K562 (cell line): ENCODE data around the gene DDRGK1. TPM values are rescaled to one million over a fixed set of nuclear protein-coding genes. Genes with fewer than 3 reads are reported as not detected.

Experiments
- ATAC-seq: fragments of 200-7000 bp; cut with Tn5 transposase; 3 replicates; pipeline ENCODE4 v1.9.1; 2020; ENCODE audit warnings: moderate library complexity
- BruUV-seq: library from RNA; stranded (reverse); fragments of 400-500 nt; replicated peaks from 2 replicates; lab custom pipeline; 2021; lab: Mats Ljungman, UMichigan
- CTCF ChIA-PET: fragments of 300-600 bp; formaldehyde crosslinking; extraction: SDS; loops from one replicate; lab custom pipeline; 2021; ENCODE audit warnings: low intra/inter-chr PET ratio; lab: Yijun Ruan, JAX
- POLR2A ChIA-PET: fragments of 300-600, 350-650 bp; sonication (Branson Sonifier 250); formaldehyde crosslinking; extraction: SDS; loops from one replicate; lab custom pipeline; 2021; ENCODE audit warnings: antibody characterized with exemption, inconsistent platforms; lab: Yijun Ruan, JAX
- DNase-seq, 4 experiments: peaks; one replicate each; pipeline versions ENCODE4 v3.0.0 to v3.0.0-alpha.2; 2011 to 2018; ENCODE audit warnings: low spot score in 3 of 4, mixed read lengths in 3 of 4; ENCODE audit errors: extremely low read depth in 1 of 4
- FAIRE-seq: peaks from 2 replicates; lab custom pipeline; 2011; peaks lifted over from hg19 to GRCh38; lab: Jason Lieb, UNC
- H2AFZ ChIP-seq: 2 replicates; pipeline ENCODE4 v1.6.0; 2011; ENCODE audit warnings: low read depth, low read length, control low read depth, inconsistent platforms
- H3K27ac ChIP-seq: fragments of 200-600 bp; 3 replicates; pipeline ENCODE4 v1.8.0; 2011; ENCODE audit warnings: low read depth, mild to moderate bottlenecking, control low read depth, inconsistent platforms, low read length, moderate library complexity, mixed read lengths; ENCODE audit errors: extremely low read depth
- H3K27me3 ChIP-seq, 2 experiments: fragments of 300-600 bp in 1 of 2; 2 replicates in 1 of 2; 3 replicates in 1 of 2; pipeline versions ENCODE4 v1.6.0 to v1.8.0; 2011; ENCODE audit warnings: inconsistent platforms in 2 of 2, low read length in 2 of 2, mild to moderate bottlenecking in 1 of 2, mixed read lengths in 1 of 2, moderate library complexity in 1 of 2; ENCODE audit not compliant: control insufficient read depth in 2 of 2, insufficient read depth in 2 of 2
- H3K36me3 ChIP-seq: fragments of 300-600 bp; 3 replicates; pipeline ENCODE4 v1.8.0; 2011; ENCODE audit warnings: mild to moderate bottlenecking, low read length, inconsistent platforms; ENCODE audit not compliant: control insufficient read depth, insufficient read depth
- H3K4me1 ChIP-seq, 2 experiments: fragments of 200-600 bp in 1 of 2; replicated peaks in 1 of 2; 2 replicates in 1 of 2; 3 replicates in 1 of 2; pipeline versions ENCODE4 v1.5.1 to v1.8.0; 2011; ENCODE audit warnings: inconsistent platforms in 2 of 2, low read length in 2 of 2, mild to moderate bottlenecking in 1 of 2, mixed read lengths in 1 of 2, moderate library complexity in 1 of 2; ENCODE audit not compliant: control insufficient read depth in 2 of 2, insufficient read depth in 2 of 2
- H3K4me2 ChIP-seq: 2 replicates; pipeline ENCODE4 v1.6.1; 2011; ENCODE audit warnings: low read length, control low read depth, inconsistent platforms, mixed read lengths; ENCODE audit not compliant: insufficient read depth
- H3K4me3 ChIP-seq: fragments of 200-600 bp; sonication (generic), shearing (Covaris generic); 2 replicates; pipeline ENCODE4 v1.5.1; 2016; ENCODE audit warnings: control low read depth, inconsistent platforms
- H3K79me2 ChIP-seq: fragments of 200-600 bp; 3 replicates; pipeline ENCODE4 v1.8.0; 2011; ENCODE audit warnings: low read length, inconsistent platforms; ENCODE audit not compliant: control insufficient read depth, insufficient read depth
- H3K9ac ChIP-seq, 2 experiments: 2 replicates each; pipeline versions ENCODE4 v1.6.0 to v1.6.1; 2011; ENCODE audit warnings: low read depth in 2 of 2, low read length in 2 of 2, control low read depth in 1 of 2, inconsistent platforms in 1 of 2, mild to moderate bottlenecking in 1 of 2, mixed read lengths in 1 of 2; ENCODE audit not compliant: insufficient read depth in 1 of 2
- H3K9me1 ChIP-seq: one replicate; pipeline ENCODE4 v1.6.0; 2011; ENCODE audit warnings: inconsistent platforms, mild to moderate bottlenecking, low read length, moderate library complexity; ENCODE audit not compliant: control insufficient read depth, insufficient read depth
- H3K9me3 ChIP-seq: replicated peaks from 2 replicates; pipeline ENCODE4 v1.5.1; 2011; ENCODE audit warnings: low read depth, low read length, inconsistent platforms; ENCODE audit not compliant: control insufficient read depth, insufficient read depth
- H4K20me1 ChIP-seq: replicated peaks from 2 replicates; pipeline ENCODE4 v1.6.1; 2011; ENCODE audit warnings: low read length, inconsistent platforms, mixed read lengths; ENCODE audit not compliant: control insufficient read depth, insufficient read depth
- CBX2 ChIP-seq: fragments of 200-600 bp; sonication (generic); IDR thresholded peaks from one replicate; pipeline ENCODE4 v1.6.1; 2012; ENCODE audit warnings: mild to moderate bottlenecking, low read length, inconsistent platforms; ENCODE audit not compliant: insufficient read depth, poor library complexity, severe bottlenecking
- CBX5 ChIP-seq: IDR thresholded peaks from 2 replicates; pipeline ENCODE4 v1.6.1; 2014; ENCODE audit warnings: low read depth, borderline replicate concordance
- ESRRB ChIP-seq: fragments of 250-450 bp; sonication (Bioruptor Pico); IDR thresholded peaks from 2 replicates; pipeline ENCODE4 v1.5.0; 2020; ENCODE audit warnings: mild to moderate bottlenecking, moderate library complexity, borderline replicate concordance
- GATA2 ChIP-seq: sonication (generic); formaldehyde crosslinking; IDR thresholded peaks from 2 replicates; pipeline ENCODE4 v1.4.0; 2020; ENCODE audit warnings: mild to moderate bottlenecking, missing genetic modification reagents
- HMG20B ChIP-seq: fragments of 250-450 bp; sonication (Bioruptor Pico); IDR thresholded peaks from 2 replicates; pipeline ENCODE4 v1.5.0; 2021; ENCODE audit warnings: mild to moderate bottlenecking
- MCM2 ChIP-seq: fragments of 450-650 bp; IDR thresholded peaks from 2 replicates; pipeline ENCODE4 v1.6.1; 2017; ENCODE audit warnings: low read depth, mild to moderate bottlenecking
- MCM7 ChIP-seq, 2 experiments: fragments of 450-650 bp; IDR thresholded peaks; 2 replicates each; pipeline ENCODE4 v1.6.1; 2016 to 2018
- NFRKB ChIP-seq: fragments of 450-650 bp; IDR thresholded peaks from 2 replicates; pipeline ENCODE4 v1.6.1; 2016; ENCODE audit warnings: low read depth
- PCBP1 ChIP-seq: fragments of 200-400 bp; formaldehyde crosslinking; IDR thresholded peaks from 2 replicates; pipeline ENCODE4 v1.6.1; 2018; ENCODE audit warnings: mild to moderate bottlenecking, low read depth, low read length; ENCODE audit not compliant: poor library complexity, severe bottlenecking
- POLR2AphosphoS2 ChIP-seq: IDR thresholded peaks from 2 replicates; pipeline ENCODE4 v1.6.1; 2012; ENCODE audit warnings: low read length, improper control_type of control experiment
- PPARD ChIP-seq: fragments of 250-450 bp; sonication (Bioruptor Pico); IDR thresholded peaks from 2 replicates; pipeline ENCODE4 v1.8.0; 2022; ENCODE audit warnings: inconsistent platforms, mild to moderate bottlenecking, moderate library complexity
- PTBP1 ChIP-seq: fragments of 200-400 bp; formaldehyde crosslinking; IDR thresholded peaks from 2 replicates; pipeline ENCODE4 v1.6.1; 2017; ENCODE audit warnings: low read depth, low read length
- STAT5B ChIP-seq: fragments of 250-450 bp; sonication (Bioruptor Pico); IDR thresholded peaks from 2 replicates; pipeline ENCODE4 v1.8.0; 2021; ENCODE audit warnings: mild to moderate bottlenecking, inconsistent platforms
- ZNF347 ChIP-seq: fragments of 450-650 bp; formaldehyde crosslinking; IDR thresholded peaks from 2 replicates; pipeline ENCODE4 v1.4.0; 2020; ENCODE audit warnings: low read depth, mild to moderate bottlenecking, moderate library complexity
- ZSCAN29 ChIP-seq: fragments of 450-650 bp; IDR thresholded peaks from 2 replicates; pipeline ENCODE4 v1.6.1; 2017
- WGBS: fragments of 100-300 bp; shearing (Covaris generic); methylation state at CpG from one replicate; pipeline ENCODE4 v1.1.6; 2016; ENCODE audit warnings: low coverage, mixed read lengths; ENCODE audit not compliant: insufficient coverage; ENCODE audit errors: missing lambda C conversion rate; 5-methylcytosine and 5-hydroxymethylcytosine counted together
- in situ Hi-C: fragments of 300-500 bp; cut with MboI; formaldehyde crosslinking; loops from 4 replicates; pipeline ENCODE4 v1.15.0; 2018; ENCODE audit warnings: inconsistent platforms, mixed read lengths
- intact Hi-C: fragments of 100-400 bp; cut with micrococcal nuclease; formaldehyde crosslinking; loops from 2 replicates; pipeline ENCODE4 v1.14.2; 2022
- polyA plus RNA-seq, 8 experiments: library from polyadenylated mRNA; depleted of rRNA in 4 of 8; stranded (reverse) in 5 of 8; unstranded in 3 of 8; fragments of >200 nt; fragmentation: Nextera tagmentation in 2 of 8; fragmentation: Illumina TruSeq in 1 of 8; extraction: Ambion mirVana in 2 of 8; extraction: Trizol in 1 of 8; gene quantifications; 2 replicates each; pipeline versions ENCODE4 v1.2.1 to v1.2.3, GENCODE V29; 2011 to 2014; ENCODE audit warnings: inconsistent platforms in 1 of 8, missing spikeins in 1 of 8
- total RNA-seq, 7 experiments: library from RNA; depleted of rRNA in 6 of 7; stranded (reverse); fragments of >200 nt in 6 of 7; fragmentation: Illumina TruSeq in 2 of 7; extraction: Trizol in 2 of 7; gene quantifications; 2 replicates each; pipeline versions ENCODE4 v1.2.1 to v1.2.3, GENCODE V29; 2011 to 2021; ENCODE audit warnings: low replicate concordance in 1 of 7
- TF ChIP-seq, protein P1 (sequence below): sonication (generic); formaldehyde crosslinking; IDR thresholded peaks from 2 replicates; pipeline ENCODE4 v1.8.0; 2022; ENCODE audit warnings: mild to moderate bottlenecking, missing genetic modification reagents
- TF ChIP-seq, protein P2 (sequence below): fragments of 450-650 bp; IDR thresholded peaks from 2 replicates; pipeline ENCODE4 v1.6.1; 2016; ENCODE audit warnings: missing biosample characterization, missing genetic modification characterization

DDRGK1 gene
- total and polyA plus RNA-seq, 9 of the 15 experiments (the other 6 are each of a cell fraction or from before 2014, with no cell fraction given), result 2.3 to 54.4 (median 29.1) TPM

DNA sequence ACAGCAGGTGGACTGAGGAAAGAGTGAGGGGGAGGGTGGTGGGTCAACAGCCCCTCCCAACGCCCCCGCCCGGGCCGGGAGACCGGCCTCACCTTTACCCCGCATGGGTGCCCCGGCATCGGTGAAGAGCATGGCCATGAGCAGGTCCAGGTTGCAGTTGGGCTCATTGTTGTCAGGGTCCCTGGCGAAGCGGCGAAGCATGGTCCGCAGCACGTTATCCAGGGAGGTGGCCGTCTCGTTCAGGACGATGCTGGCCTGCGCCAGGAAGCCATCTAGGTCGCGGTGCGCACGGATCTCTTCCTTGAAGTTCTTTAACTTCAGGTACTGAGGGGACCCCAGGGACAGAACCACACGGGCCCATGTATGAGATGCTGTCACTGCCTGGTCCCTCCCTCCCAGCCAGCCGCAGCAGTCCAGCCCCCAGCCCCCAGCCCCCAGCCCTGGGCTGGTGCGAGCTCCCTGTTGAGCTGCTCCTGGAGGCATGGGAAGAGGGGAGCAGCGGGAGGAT is 29.6 kb upstream of the DDRGK1 start:
- H4K20me1 ChIP-seq, result no peaks in the 10 kb centered on the region
- H3K9me1 ChIP-seq, result no peaks in the 10 kb centered on the region
- no peaks in the 10 kb centered on the region for H3K36me3 ChIP-seq
- H3K4me1 ChIP-seq, result peaks cover 0 to 30% of the 10 kb centered on the region in 2 experiments; a peak in 2 of 5 replicates
- H3K9ac ChIP-seq, result no peak overlapping the region
- in situ Hi-C loops, result no loop called here
- 76% methylated on average over 8 of the region's 25 CpGs for WGBS
- no peak for ATAC-seq
- no peak overlapping the region for H2AFZ ChIP-seq
- no peaks in the 10 kb centered on the region for H3K79me2 ChIP-seq
- TF ChIP-seq ESRRB (CRISPR knock-in tag) (no peak), STAT5B (CRISPR knock-in tag) (no peak), POLR2AphosphoS2 (no peak), PCBP1 (no peak), PPARD (CRISPR knock-in tag) (no peak), CBX2 (no peak), CBX5 (no peak), GATA2 (CRISPR knock-in tag) (no peak), PTBP1 (no peak), MCM7 (IDR thresholded peaks at IDR 0.05) (no peak), HMG20B (CRISPR knock-in tag) (no peak), NFRKB (no peak), ZNF347 (CRISPR knock-in tag) (no peak), MCM2 (no peak), ZSCAN29 (no peak)
- TF ChIP-seq, protein P1, sequence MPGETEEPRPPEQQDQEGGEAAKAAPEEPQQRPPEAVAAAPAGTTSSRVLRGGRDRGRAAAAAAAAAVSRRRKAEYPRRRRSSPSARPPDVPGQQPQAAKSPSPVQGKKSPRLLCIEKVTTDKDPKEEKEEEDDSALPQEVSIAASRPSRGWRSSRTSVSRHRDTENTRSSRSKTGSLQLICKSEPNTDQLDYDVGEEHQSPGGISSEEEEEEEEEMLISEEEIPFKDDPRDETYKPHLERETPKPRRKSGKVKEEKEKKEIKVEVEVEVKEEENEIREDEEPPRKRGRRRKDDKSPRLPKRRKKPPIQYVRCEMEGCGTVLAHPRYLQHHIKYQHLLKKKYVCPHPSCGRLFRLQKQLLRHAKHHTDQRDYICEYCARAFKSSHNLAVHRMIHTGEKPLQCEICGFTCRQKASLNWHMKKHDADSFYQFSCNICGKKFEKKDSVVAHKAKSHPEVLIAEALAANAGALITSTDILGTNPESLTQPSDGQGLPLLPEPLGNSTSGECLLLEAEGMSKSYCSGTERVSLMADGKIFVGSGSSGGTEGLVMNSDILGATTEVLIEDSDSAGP (CRISPR knock-in tag), result no peak
- TF ChIP-seq, protein P2, sequence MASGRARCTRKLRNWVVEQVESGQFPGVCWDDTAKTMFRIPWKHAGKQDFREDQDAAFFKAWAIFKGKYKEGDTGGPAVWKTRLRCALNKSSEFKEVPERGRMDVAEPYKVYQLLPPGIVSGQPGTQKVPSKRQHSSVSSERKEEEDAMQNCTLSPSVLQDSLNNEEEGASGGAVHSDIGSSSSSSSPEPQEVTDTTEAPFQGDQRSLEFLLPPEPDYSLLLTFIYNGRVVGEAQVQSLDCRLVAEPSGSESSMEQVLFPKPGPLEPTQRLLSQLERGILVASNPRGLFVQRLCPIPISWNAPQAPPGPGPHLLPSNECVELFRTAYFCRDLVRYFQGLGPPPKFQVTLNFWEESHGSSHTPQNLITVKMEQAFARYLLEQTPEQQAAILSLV (tag), result no peak
- TF ChIP-seq, all 486 proteins: peak for 0
- DNase-seq, result no peak
- BruUV-seq, result no TSS peak
- H3K9me3 ChIP-seq, result no peaks in the 10 kb centered on the region
- ChIA-PET POLR2A (no interaction called here), CTCF (no interaction called here)
- no peak for FAIRE-seq
- H3K4me2 ChIP-seq, result no peak overlapping the region
- no peak overlapping the region for H3K27ac ChIP-seq
- intact Hi-C loops, result no loop called here
- H3K4me3 ChIP-seq, result no peak overlapping the region
- peaks cover 0 to 32% of the 10 kb centered on the region in 2 experiments; a peak in 3 of 5 replicates for H3K27me3 ChIP-seq
